ENCODE measurements around the gene SLF2.

The SLF2 gene

GRCh38 chr10:100976906-100977305 is 64.1 kb downstream of the SLF2 start:
- no peak for TF ChIP-seq CTCF (IDR thresholded peaks at IDR 0.05; ENCODE audit: extremely low read depth, insufficient read depth, missing control alignments)
- in situ Hi-C loops (cut with MboI; ENCODE audit: low pct_unique_long_range_greater_than_20kb, low sequenced_read_pairs, unreplicated experiment), result no loop called here
- DNase-seq (ENCODE audit: low spot score), result no peak

GRCh38 chr10:100977436-100977835 is 64.7 kb downstream of the SLF2 start:
- no peak for TF ChIP-seq CTCF (IDR thresholded peaks at IDR 0.05; ENCODE audit: extremely low read depth, insufficient read depth, missing control alignments)
- in situ Hi-C loops (cut with MboI; ENCODE audit: low pct_unique_long_range_greater_than_20kb, low sequenced_read_pairs, unreplicated experiment), result no loop called here

GRCh38 chr10:100978121-100978900 is 65.5 kb downstream of the SLF2 start:
- no peak for DNase-seq (ENCODE audit: low spot score)
- TF ChIP-seq CTCF (IDR thresholded peaks at IDR 0.05; ENCODE audit: extremely low read depth, insufficient read depth, missing control alignments), result no peak
- in situ Hi-C loops (cut with MboI; ENCODE audit: low pct_unique_long_range_greater_than_20kb, low sequenced_read_pairs, unreplicated experiment), result no loop called here

More at GRCh38 chr10:100977436-100977835, 64.7 kb downstream of the SLF2 start:
- no peak for DNase-seq (ENCODE audit: low spot score)

GRCh38 chr10:100978901-100979195 is 66.1 kb downstream of the SLF2 start:
- DNase-seq (ENCODE audit: low spot score), result no peak
- in situ Hi-C loops (cut with MboI; ENCODE audit: low pct_unique_long_range_greater_than_20kb, low sequenced_read_pairs, unreplicated experiment), result no loop called here

GRCh38 chr10:100979791-100980272 is 67.1 kb downstream of the SLF2 start:
- in situ Hi-C loops (cut with MboI; ENCODE audit: low pct_unique_long_range_greater_than_20kb, low sequenced_read_pairs, unreplicated experiment), result no loop called here
- TF ChIP-seq CTCF (IDR thresholded peaks at IDR 0.05; ENCODE audit: extremely low read depth, insufficient read depth, missing control alignments), result no peak
- DNase-seq (ENCODE audit: low spot score), result no peak

More at GRCh38 chr10:100978901-100979195, 66.1 kb downstream of the SLF2 start:
- no peak for TF ChIP-seq CTCF (IDR thresholded peaks at IDR 0.05; ENCODE audit: extremely low read depth, insufficient read depth, missing control alignments)

- in situ Hi-C loops (cut with MboI; ENCODE audit: low pct_unique_long_range_greater_than_20kb, low sequenced_read_pairs, unreplicated experiment), result no loop called here
Observed at GRCh38 chr10:100980311-100980710, 67.5 kb downstream of the SLF2 start.

More at GRCh38 chr10:100980311-100980710, 67.5 kb downstream of the SLF2 start:
- no peak for TF ChIP-seq CTCF (IDR thresholded peaks at IDR 0.05; ENCODE audit: extremely low read depth, insufficient read depth, missing control alignments)
- DNase-seq (ENCODE audit: low spot score), result no peak
